Fibroblast of mammary gland (primary cell): ENCODE measurements around the gene PHACTR2.
A peak's percentile ranks its signal among the peaks of the same experiment; 100 is the strongest.
"Not testable (repeated sequence)": the region's sequence is repeated elsewhere in the genome, so short reads cannot be mapped to it uniquely, and the experiment has no call there.

ENCODE experiments used
- DNase-seq: peaks from one replicate; pipeline ENCODE4 v3.0.0-alpha.2; 2010; ENCODE audit warnings: low read depth
- H3K4me3 ChIP-seq: 2 replicates; pipeline ENCODE4 v1.5.1; 2011; ENCODE audit warnings: low read depth, mild to moderate bottlenecking, low read length, moderate library complexity; ENCODE audit not compliant: control insufficient read depth
- CTCF ChIP-seq: conservative IDR thresholded peaks from 2 replicates; pipeline ENCODE4 v1.5.1; 2011; ENCODE audit warnings: low read depth, low read length, inconsistent platforms; ENCODE audit not compliant: control insufficient read depth, insufficient read depth

Gene PHACTR2

GRCh38 chr6:143642403-143642802 lies 35.4 kb upstream of the PHACTR2 start:
- no peak overlapping the region for H3K4me3 ChIP-seq
- DNase-seq: peak; percentile 27
- no peak for TF ChIP-seq CTCF

DNA sequence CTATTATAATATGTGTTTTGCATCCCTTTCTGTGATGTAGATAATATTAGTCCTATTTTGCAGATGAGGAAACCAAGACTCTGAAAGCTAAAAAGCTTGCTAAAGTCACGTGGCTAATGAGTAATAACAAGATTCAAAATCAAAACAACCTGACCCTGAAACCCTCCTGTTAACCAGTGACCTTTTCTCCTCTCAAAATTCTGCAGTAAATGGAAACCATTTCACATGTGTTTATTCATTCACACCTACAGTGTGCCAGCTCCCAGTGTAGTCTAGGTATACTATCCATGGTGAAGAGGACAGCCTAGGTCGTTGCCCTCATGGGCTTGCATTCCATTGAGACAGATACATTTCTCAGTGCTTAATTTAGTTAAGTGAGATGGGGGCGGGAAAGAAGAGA lies 30.6 kb upstream of the PHACTR2 start:
- no peak for DNase-seq
- no peak overlapping the region for H3K4me3 ChIP-seq
- no peak for TF ChIP-seq CTCF

- no peak for TF ChIP-seq CTCF
- H3K4me3 ChIP-seq: no peak overlapping the region
- no peak for DNase-seq
Observed at GRCh38 chr6:143647732-143648131, 30.0 kb upstream of the PHACTR2 start.

- DNase-seq, H3K4me3 ChIP-seq: not testable (repeated sequence)
Observed at GRCh38 chr6:143649319-143649718, 28.4 kb upstream of the PHACTR2 start.

- DNase-seq, H3K4me3 ChIP-seq: not testable (repeated sequence)
Observed at GRCh38 chr6:143651328-143651727, 26.4 kb upstream of the PHACTR2 start.

DNA sequence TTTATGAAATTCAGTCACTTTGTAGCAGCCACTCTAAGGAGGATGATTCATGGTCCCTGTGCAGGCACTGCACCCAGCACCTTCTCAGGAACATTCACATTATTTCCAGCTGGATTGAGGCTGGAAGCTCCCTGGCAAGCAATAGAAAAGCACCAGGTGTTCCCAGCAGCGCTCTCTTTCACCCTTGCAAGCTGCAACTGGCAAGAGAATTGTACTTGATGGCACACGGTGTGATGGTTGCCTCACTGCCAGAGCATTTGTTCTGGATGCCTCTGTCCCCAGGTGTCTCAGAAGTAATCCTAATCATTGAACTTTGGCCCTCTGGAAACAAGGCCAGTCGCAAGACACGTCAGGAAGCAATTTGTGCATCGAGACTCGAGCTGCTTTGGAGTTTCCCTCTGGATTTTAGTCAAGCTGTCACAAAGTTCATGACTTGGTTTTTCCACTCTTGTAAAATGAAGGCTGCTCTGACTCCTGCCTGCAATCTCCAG lies 24.9 kb upstream of the PHACTR2 start:
- no peak for DNase-seq
- TF ChIP-seq CTCF: no peak
- H3K4me3 ChIP-seq: no peak overlapping the region

DNA sequence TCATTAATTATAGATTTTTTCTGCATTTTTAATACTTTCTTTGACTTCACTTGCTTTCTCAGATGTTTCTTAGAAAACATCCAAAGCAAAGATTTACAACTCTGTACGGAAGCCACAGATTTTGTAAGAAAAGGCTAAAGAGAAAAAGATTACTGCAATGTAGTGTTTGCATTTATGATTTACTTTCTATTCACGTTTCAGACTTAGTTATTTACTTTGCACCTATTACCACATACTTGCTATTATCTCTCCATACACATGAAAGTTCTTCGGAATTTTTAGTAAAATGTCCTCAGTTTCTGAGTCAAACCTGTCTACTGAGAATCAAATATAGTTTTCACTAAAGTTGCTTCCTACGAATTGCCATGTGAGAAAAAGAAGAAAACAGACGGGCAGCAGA lies 22.2 kb upstream of the PHACTR2 start:
- no peak for TF ChIP-seq CTCF
- DNase-seq: no peak
- no peak overlapping the region for H3K4me3 ChIP-seq

GRCh38 chr6:143656026-143656425 lies 21.7 kb upstream of the PHACTR2 start:
- DNase-seq: no peak
- H3K4me3 ChIP-seq: no peak overlapping the region
- TF ChIP-seq CTCF: no peak
